GM18870 (cell line): ENCODE measurements around the gene STIM1.
A peak's percentile ranks its signal among the peaks of the same experiment; 100 is the strongest.
"Not testable (repeated sequence)": the region's sequence is repeated elsewhere in the genome, so short reads cannot be mapped to it uniquely, and the experiment has no call there.

ENCODE experiments used
- ATAC-seq: cut with Tn5 transposase; IDR thresholded peaks from one replicate; pipeline ENCODE4 v1.9.1; 2021; ENCODE audit warnings: moderate library complexity; ENCODE audit not compliant: unreplicated experiment

The STIM1 gene

DNA sequence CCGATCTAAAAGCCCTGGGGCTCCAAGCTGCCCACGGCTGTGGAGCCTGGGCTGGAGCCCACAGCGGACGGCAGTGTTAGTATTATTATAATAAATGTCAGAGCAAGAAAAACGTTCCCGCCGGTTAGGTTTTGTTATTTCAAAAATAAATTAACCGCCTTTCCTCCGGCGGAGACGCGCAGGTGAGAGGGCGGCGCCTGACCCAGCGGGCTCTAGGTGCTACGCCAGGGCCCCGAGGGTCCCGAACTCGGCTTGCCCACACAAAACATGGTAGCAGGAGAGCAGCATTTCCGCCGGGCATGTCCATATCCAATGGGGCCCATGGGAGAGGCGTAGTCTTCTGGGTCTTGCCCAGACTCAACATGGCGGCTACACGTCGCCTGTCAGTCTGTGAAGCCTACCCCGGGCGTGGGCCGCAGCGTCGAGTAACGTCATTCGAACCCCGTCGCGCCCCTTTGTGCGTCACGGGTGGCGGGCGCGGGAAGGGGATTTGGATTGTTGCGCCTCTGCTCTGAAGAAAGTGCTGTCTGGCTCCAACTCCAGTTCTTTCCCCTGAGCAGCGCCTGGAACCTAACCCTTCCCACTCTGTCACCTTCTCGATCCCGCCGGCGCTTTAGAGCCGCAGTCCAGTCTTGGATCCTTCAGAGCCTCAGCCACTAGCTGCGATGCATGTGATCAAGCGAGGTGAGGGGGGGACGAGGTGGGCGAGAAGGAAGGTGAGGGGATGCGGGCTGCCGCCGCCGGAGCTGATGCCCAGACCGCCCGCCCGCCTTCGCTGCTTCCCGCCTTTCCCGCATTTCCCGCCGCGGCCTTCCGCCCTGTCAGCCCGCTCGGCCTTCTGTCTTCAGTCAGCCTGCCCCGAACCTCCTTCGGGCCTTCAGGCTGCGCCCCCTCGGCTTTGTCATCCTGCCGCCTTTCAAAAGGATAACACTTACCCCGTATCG, 239.2 kb downstream of the STIM1 start, which contains the start of gene RRM1:
RRM1 (plus strand) TSS at position 452 of the 944 bp plus-strand sequence; CDS start at position 666, 214 bp downstream.
- ATAC-seq: peak; percentile 86

- ATAC-seq: no peak
Measured at GRCh38 chr11:4095509-4096230, 240.2 kb downstream of the STIM1 start.

- no peak for ATAC-seq
Measured at GRCh38 chr11:4098026-4098621, 242.7 kb downstream of the STIM1 start.

- ATAC-seq: no peak
Measured at GRCh38 chr11:4102711-4103110, 247.2 kb downstream of the STIM1 start.

DNA sequence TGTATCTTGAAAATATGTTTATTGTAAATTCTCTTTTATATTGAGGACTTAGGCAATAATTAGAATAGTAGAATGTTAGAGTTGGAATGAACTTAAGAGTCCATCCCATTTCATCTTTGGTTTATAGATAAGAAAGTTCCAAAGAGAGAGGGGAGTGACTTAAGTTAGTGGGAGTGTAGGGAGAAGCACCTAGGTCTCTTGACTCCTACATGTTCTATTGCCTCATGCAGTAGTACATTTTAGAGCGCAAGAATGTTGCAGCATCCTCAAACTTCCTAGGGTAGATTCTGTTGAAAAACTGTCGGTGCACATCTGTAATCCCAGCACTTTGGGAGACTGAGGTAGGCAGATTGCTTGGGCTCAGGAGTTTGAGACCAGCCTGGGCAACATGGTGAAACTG, 247.8 kb downstream of the STIM1 start:
- no peak for ATAC-seq

DNA sequence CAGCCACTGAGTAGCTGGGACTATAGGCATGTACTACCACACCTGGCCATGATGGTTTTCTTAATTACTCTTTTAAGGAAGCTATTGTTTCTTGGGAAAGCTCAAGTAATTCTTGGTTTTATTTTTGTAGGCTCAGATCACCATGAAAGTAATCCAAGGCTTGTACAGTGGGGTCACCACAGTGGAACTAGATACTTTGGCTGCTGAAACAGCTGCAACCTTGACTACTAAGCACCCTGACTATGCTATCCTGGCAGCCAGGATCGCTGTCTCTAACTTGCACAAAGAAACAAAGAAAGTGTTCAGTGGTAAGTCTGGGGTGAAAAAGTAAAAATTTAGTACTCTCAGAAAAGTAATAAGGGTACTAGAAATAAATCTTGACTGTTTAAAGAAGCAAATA, 250.5 kb downstream of the STIM1 start:
- ATAC-seq: no peak

DNA sequence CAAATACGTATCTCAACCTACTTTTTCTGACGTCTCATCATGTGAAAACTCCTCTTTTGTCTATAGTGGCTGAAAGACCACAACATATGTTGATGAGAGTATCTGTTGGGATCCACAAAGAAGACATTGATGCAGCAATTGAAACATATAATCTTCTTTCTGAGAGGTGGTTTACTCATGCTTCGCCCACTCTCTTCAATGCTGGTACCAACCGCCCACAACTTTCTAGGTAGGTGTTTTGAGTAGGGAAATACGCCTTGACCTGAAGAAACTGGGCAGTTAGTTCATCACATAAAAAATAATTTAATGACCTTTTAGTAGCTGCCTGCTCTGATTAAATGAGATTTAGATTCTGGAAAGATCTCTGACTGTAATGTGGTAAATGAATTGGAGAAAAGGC, 256.4 kb downstream of the STIM1 start:
- ATAC-seq: no peak

GRCh38 chr11:4115128-4115527, 259.7 kb downstream of the STIM1 start:
- ATAC-seq: no peak

DNA sequence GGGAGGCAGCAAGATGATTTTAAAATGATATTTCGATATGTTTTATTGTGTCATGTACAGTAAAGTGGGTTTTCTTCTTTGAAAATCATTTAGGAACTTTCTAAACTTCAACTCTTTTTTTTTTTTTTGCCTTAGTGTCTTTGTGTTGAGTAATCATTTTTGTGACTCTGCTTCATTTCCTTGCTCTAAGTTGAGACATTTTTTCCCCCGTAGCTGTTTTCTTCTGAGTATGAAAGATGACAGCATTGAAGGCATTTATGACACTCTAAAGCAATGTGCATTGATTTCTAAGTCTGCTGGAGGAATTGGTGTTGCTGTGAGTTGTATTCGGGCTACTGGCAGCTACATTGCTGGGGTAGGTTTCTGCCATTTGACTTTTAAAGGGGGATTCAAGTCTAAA, 262.6 kb downstream of the STIM1 start:
- no peak for ATAC-seq

DNA sequence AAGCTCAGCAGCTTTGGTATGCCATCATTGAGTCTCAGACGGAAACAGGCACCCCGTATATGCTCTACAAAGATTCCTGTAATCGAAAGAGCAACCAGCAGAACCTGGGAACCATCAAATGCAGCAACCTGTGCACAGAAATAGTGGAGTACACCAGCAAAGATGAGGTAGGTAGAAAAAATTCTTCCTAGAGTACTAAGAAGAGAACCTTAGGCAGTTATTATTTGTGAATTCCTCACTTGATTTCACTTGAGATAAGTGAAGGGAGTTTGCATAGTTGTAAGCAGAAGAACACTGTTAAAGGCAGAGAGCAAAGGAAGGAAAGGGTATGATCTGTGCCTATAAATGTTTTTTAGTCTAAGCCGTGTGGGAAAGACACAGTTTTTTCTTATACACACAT, 267.8 kb downstream of the STIM1 start:
- ATAC-seq: no peak

DNA sequence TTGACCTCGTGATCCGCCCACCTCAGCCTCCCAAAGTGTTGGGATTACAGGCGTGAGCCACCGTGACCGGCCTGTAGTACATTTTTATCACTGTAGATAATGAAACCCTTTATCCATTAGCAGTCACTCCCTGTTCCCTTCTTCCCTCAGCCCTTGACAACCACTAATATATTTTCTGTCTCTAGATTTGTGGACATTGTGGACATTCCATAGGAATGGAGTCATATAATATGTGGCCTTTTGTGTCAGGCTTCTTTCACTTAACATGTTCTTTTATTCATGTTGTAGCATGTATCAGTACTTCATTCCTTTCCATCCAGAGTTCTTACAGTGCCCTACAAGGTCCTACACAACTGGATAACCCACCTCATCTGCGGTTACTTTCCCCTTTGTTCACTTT, 269.7 kb downstream of the STIM1 start:
- ATAC-seq: no peak

GRCh38 chr11:4127357-4127756, 271.9 kb downstream of the STIM1 start:
- no peak for ATAC-seq

GRCh38 chr11:4130219-4130618, 274.8 kb downstream of the STIM1 start:
- not testable (repeated sequence) for ATAC-seq

GRCh38 chr11:4134806-4135205, 279.3 kb downstream of the STIM1 start:
- no peak for ATAC-seq

DNA sequence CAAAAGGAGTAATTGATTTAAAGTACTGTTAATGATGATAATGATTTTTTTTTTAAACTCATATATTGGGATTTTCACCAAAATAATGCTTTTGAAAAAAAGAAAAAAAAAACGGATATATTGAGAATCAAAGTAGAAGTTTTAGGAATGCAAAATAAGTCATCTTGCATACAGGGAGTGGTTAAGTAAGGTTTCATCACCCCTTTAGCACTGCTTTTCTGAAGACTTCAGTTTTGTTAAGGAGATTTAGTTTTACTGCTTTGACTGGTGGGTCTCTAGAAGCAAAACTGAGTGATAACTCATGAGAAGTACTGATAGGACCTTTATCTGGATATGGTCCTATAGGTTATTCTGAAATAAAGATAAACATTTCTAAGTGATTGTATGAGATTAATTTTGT, 283.0 kb downstream of the STIM1 start:
- ATAC-seq: no peak

DNA sequence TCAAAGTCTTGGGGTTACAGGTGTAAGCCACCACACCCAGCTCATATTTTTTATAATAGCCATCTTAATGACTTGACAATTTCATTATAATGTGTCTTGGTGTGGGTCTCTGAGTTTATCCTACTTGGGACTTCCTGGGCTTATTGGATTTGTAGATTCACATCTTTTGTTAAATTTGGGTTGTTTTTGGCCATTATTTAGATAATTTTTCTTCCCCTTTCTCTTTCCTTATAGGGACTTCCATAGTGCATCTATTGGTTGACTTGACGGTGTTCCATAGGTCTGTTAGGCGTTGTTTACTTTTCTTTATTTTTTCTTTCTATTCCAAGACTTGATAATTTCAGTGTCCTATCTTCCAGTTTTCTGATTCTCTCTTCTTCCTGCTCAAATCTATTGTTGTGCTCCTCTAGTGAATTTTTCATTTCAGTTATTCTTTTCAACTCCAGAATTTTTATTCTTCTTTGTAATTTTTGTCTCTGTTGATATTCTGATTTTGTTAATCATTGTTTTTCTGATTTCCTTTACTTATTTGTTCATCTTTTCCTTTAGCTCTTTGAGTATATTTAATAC, 284.7 kb downstream of the STIM1 start:
- ATAC-seq: no peak
